ENCODE data around the gene YBX1. TPM values are rescaled to one million over a fixed set of nuclear protein-coding genes. Genes with fewer than 3 reads are reported as not detected.

YBX1 gene
- total and polyA plus RNA-seq, 2 donors (not counting 1 experiment from before 2014, with no cell fraction given), result 164 to 345 TPM

DNA sequence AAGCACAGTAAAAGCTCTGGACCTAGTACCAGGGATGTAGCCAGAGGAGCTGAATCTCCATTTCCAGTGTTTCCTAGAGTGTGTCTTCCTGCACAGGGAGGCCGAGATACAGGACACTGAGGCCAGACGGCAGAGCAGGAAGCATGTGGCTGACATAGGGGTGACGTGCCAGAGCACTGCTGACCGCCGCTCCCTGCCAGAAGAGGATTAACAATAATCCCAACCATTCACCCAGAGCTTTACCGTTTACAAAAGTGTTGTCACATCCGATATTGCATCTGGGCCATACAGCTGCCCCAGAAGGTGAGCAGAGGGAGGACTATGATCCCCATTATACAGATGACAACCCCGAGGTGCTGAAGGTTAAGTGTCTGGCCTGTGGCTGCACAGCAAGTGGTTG, 63.6 kb downstream of the YBX1 start:
- TF ChIP-seq, protein P1, sequence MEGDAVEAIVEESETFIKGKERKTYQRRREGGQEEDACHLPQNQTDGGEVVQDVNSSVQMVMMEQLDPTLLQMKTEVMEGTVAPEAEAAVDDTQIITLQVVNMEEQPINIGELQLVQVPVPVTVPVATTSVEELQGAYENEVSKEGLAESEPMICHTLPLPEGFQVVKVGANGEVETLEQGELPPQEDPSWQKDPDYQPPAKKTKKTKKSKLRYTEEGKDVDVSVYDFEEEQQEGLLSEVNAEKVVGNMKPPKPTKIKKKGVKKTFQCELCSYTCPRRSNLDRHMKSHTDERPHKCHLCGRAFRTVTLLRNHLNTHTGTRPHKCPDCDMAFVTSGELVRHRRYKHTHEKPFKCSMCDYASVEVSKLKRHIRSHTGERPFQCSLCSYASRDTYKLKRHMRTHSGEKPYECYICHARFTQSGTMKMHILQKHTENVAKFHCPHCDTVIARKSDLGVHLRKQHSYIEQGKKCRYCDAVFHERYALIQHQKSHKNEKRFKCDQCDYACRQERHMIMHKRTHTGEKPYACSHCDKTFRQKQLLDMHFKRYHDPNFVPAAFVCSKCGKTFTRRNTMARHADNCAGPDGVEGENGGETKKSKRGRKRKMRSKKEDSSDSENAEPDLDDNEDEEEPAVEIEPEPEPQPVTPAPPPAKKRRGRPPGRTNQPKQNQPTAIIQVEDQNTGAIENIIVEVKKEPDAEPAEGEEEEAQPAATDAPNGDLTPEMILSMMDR (IDR thresholded peaks at IDR 0.05), result no peak
- TF ChIP-seq EZH2 (IDR thresholded peaks at IDR 0.05; ENCODE audit: borderline replicate concordance, insufficient read depth, low read depth, low read length, poor library complexity, severe bottlenecking), result no peak
- Mint-ChIP-seq H3K4me3 (no peak overlapping the region), H3K9me3 (ENCODE audit: insufficient read depth) (peaks cover 2% of the 10 kb centered on the region), H3K27ac (no peak overlapping the region), H3K27me3 (no peaks in the 10 kb centered on the region), H3K4me1 (no peaks in the 10 kb centered on the region)
- H3K4me1 ChIP-seq (ENCODE audit: control insufficient read depth in 2 of 2, insufficient read depth in 2 of 2, low read length in 2 of 2), result no peaks in the 10 kb centered on the region
- H3K27me3 ChIP-seq (replicated peaks in 1 of 4; ENCODE audit: control extremely low read depth in 1 of 4, control insufficient read depth in 3 of 4, insufficient read depth in 4 of 4, low read length in 3 of 4), result no peaks in the 10 kb centered on the region
- H3K9ac ChIP-seq (ENCODE audit: low read length), result no peak overlapping the region
- no peak overlapping the region for H3K4me3 ChIP-seq (ENCODE audit: control extremely low read depth in 1 of 5, extremely low read depth in 1 of 5, insufficient read depth in 1 of 5, low read depth in 2 of 5, low read length in 4 of 5)
- no peak for DNase-seq
- intact Hi-C loops (cut with micrococcal nuclease), result no loop called here
- no peak overlapping the region for H2AFZ ChIP-seq (ENCODE audit: insufficient read depth, low read depth, low read length, poor library complexity, severe bottlenecking)
- H3K79me2 ChIP-seq (ENCODE audit: control insufficient read depth, insufficient read depth, low read length), result no peaks in the 10 kb centered on the region
- no peak overlapping the region for H3K4me2 ChIP-seq (replicated peaks; ENCODE audit: low read depth, low read length, poor library complexity, severe bottlenecking)
- H3K36me3 ChIP-seq (replicated peaks in 1 of 2; ENCODE audit: control extremely low read depth in 1 of 2, control insufficient read depth in 1 of 2, extremely low read depth in 1 of 2, insufficient read depth in 2 of 2, low read length in 1 of 2), result peaks cover 2 to 29% of the 10 kb centered on the region in 2 experiments
- no peak for ATAC-seq (ENCODE audit: low read depth)
- 92% methylated on average over 7 of the region's 8 CpGs for WGBS (ENCODE audit: insufficient coverage)
- H4K20me1 ChIP-seq (ENCODE audit: control insufficient read depth, insufficient read depth, low read length, poor library complexity, severe bottlenecking), result no peaks in the 10 kb centered on the region
- H3K27ac ChIP-seq (ENCODE audit: low read length in 2 of 2), result no peak overlapping the region
- ChIA-PET CTCF (interaction anchor here (0.9 to 6.6 kb wide), 5 partner anchors 22 to 598 kb away, joined by 3 to 57 read pairs (median 4); no protein-coding TSS in a partner anchor), POLR2A (interaction anchor here (0.7 kb wide), 1 partner anchor 21 kb away, joined by 5 read pairs; no protein-coding TSS in a partner anchor)
- no peaks in the 10 kb centered on the region for H3K9me3 ChIP-seq (ENCODE audit: control extremely low read depth in 1 of 3, control insufficient read depth in 2 of 3, insufficient read depth in 1 of 3, low read length in 2 of 3)

DNA sequence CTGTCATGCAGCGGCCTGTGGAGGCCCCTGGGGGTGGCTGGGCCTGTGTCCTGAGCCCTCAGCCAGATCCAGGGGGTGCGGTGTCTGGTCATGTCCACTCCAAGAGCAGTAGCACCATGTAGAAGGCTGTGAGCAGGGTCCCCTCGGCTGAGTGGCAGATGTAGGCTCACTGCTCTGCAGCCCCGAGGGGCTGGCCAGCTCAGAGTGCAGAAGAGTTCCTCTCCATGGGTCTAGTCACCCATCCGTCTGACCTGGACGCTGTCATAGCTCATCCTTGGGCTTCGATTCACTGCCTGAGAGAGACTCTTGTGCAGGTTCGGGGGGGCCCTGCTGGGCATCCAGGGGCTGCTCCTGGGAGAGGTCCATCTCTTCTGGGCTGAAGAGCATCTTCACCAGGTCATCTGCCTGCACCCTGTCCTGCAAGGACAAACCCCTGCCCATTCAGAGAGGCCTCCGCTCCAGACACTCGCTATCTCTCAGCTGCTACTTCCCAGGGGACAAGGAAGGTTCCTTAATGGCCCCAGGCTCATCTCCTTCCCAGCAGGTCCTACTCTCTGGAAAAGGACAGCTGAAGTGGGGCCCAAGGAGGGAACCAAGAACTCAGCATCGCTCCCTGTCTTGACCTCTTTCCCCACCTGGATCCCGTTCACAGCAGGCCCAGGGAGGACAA, 64.4 kb downstream of the YBX1 start:
- Mint-ChIP-seq H3K4me1 (no peaks in the 10 kb centered on the region), H3K27me3 (no peaks in the 10 kb centered on the region), H3K27ac (no peak overlapping the region), H3K9me3 (ENCODE audit: insufficient read depth) (peaks cover 2% of the 10 kb centered on the region), H3K4me3 (no peak overlapping the region)
- 99% methylated on average over 10 of the region's 12 CpGs for WGBS (ENCODE audit: insufficient coverage)
- Histone ChIP-seq H3K27me3 (replicated peaks in 1 of 4; ENCODE audit: control extremely low read depth in 1 of 4, control insufficient read depth in 3 of 4, insufficient read depth in 4 of 4, low read length in 3 of 4) (no peaks in the 10 kb centered on the region), H2AFZ (ENCODE audit: insufficient read depth, low read depth, low read length, poor library complexity, severe bottlenecking) (no peak overlapping the region), H3K9me3 (ENCODE audit: control extremely low read depth in 1 of 3, control insufficient read depth in 2 of 3, insufficient read depth in 1 of 3, low read length in 2 of 3) (peaks cover 0 to under 1% (median 0%) of the 10 kb centered on the region in 3 donors), H3K4me2 (replicated peaks; ENCODE audit: low read depth, low read length, poor library complexity, severe bottlenecking) (no peak overlapping the region), H3K4me1 (ENCODE audit: control insufficient read depth in 2 of 2, insufficient read depth in 2 of 2, low read length in 2 of 2) (no peaks in the 10 kb centered on the region), H3K36me3 (replicated peaks in 1 of 2; ENCODE audit: control extremely low read depth in 1 of 2, control insufficient read depth in 1 of 2, extremely low read depth in 1 of 2, insufficient read depth in 2 of 2, low read length in 1 of 2) (peaks cover 2 to 30% of the 10 kb centered on the region in 2 experiments), H3K79me2 (ENCODE audit: control insufficient read depth, insufficient read depth, low read length) (no peaks in the 10 kb centered on the region), H3K9ac (ENCODE audit: low read length) (no peak overlapping the region), H4K20me1 (ENCODE audit: control insufficient read depth, insufficient read depth, low read length, poor library complexity, severe bottlenecking) (no peaks in the 10 kb centered on the region), H3K4me3 (ENCODE audit: control extremely low read depth in 1 of 5, extremely low read depth in 1 of 5, insufficient read depth in 1 of 5, low read depth in 2 of 5, low read length in 4 of 5) (no peak overlapping the region), H3K27ac (ENCODE audit: low read length in 2 of 2) (no peak overlapping the region)
- CTCF ChIA-PET, result interaction anchor here (0.6 to 6.6 kb wide), 11 partner anchors 11 to 599 kb away, joined by 3 to 57 read pairs (median 4); no protein-coding TSS in a partner anchor
- no peak for DNase-seq
- intact Hi-C loops (cut with micrococcal nuclease), result loop anchor here (1.0 kb wide), 1 partner anchor 168 kb away; no protein-coding TSS in a partner anchor
- POLR2A ChIA-PET, result interaction anchor here (0.7 kb wide), 1 partner anchor 22 kb away, joined by 5 read pairs; no protein-coding TSS in a partner anchor
- ATAC-seq (ENCODE audit: low read depth), result no peak
- TF ChIP-seq, protein P1 (IDR thresholded peaks at IDR 0.05), result no peak
- TF ChIP-seq EZH2 (IDR thresholded peaks at IDR 0.05; ENCODE audit: borderline replicate concordance, insufficient read depth, low read depth, low read length, poor library complexity, severe bottlenecking), result no peak

Measured in B cell (primary cell).